HG03108 (cell line): ENCODE results near the gene DHRS3.

Source experiments
- ATAC-seq: cut with Tn5 transposase; IDR thresholded peaks from one replicate; pipeline ENCODE4 v1.9.1; 2021; ENCODE audit warnings: moderate library complexity; ENCODE audit not compliant: unreplicated experiment

The DHRS3 gene

GRCh38 chr1:12600335-12600734 lies 17.7 kb downstream of the DHRS3 start:
- no peak for ATAC-seq

GRCh38 chr1:12599657-12600056 lies 18.4 kb downstream of the DHRS3 start:
- no peak for ATAC-seq

- ATAC-seq = no peak
Observed at GRCh38 chr1:12598974-12599373, 19.0 kb downstream of the DHRS3 start.

GRCh38 chr1:12597792-12598191 lies 20.2 kb downstream of the DHRS3 start:
- no peak for ATAC-seq

GRCh38 chr1:12596007-12596821 lies 21.8 kb downstream of the DHRS3 start:
- ATAC-seq = no peak

- ATAC-seq = no peak
Observed at GRCh38 chr1:12595757-12596006, 22.3 kb downstream of the DHRS3 start.

- ATAC-seq = no peak
Observed at GRCh38 chr1:12594966-12595756, 22.8 kb downstream of the DHRS3 start.

- ATAC-seq = no peak
Observed at GRCh38 chr1:12594490-12594889, 23.5 kb downstream of the DHRS3 start.

- no peak for ATAC-seq
Observed at GRCh38 chr1:12593621-12594066, 24.4 kb downstream of the DHRS3 start.

- ATAC-seq = no peak
Observed at GRCh38 chr1:12592496-12592895, 25.5 kb downstream of the DHRS3 start.

- no peak for ATAC-seq
Observed at GRCh38 chr1:12591267-12591938, 26.6 kb downstream of the DHRS3 start.

- no peak for ATAC-seq
Observed at GRCh38 chr1:12588695-12589094, 29.3 kb downstream of the DHRS3 start.

GRCh38 chr1:12587981-12588640 lies 29.9 kb downstream of the DHRS3 start:
- no peak for ATAC-seq

GRCh38 chr1:12585951-12586942 lies 31.8 kb downstream of the DHRS3 start:
- no peak for ATAC-seq

GRCh38 chr1:12585536-12585935 lies 32.5 kb downstream of the DHRS3 start:
- no peak for ATAC-seq

GRCh38 chr1:12584900-12585525 lies 33.0 kb downstream of the DHRS3 start:
- no peak for ATAC-seq

GRCh38 chr1:12583484-12583883 lies 34.5 kb downstream of the DHRS3 start:
- no peak for ATAC-seq

GRCh38 chr1:12582649-12583048 lies 35.4 kb downstream of the DHRS3 start:
- no peak for ATAC-seq

GRCh38 chr1:12581179-12581578 lies 36.8 kb downstream of the DHRS3 start:
- ATAC-seq = no peak
